HCT116 (cell line): ENCODE measurements around the gene BCO2. TPM values are rescaled to one million over a fixed set of nuclear protein-coding genes. Genes with fewer than 3 reads are reported as not detected.

Experiments used
- ATAC-seq: fragments of 200-7000 bp; cut with Tn5 transposase; 2 replicates; pipeline ENCODE4 v1.9.1; 2020; ENCODE audit warnings: mild to moderate bottlenecking, moderate library complexity
- BruUV-seq: library from RNA; stranded (reverse); fragments of 400-500 nt; replicated peaks from 2 replicates; lab custom pipeline; 2021; lab: Mats Ljungman, UMichigan
- CTCF ChIA-PET: fragments of 300-600 bp; sonication (Branson Sonifier 250); formaldehyde crosslinking; loops from one replicate; lab custom pipeline; 2021; ENCODE audit warnings: antibody characterized with exemption; lab: Charles Lee
- POLR2A ChIA-PET: fragments of 300-600, 350-600 bp; sonication (Branson Sonifier 250); formaldehyde crosslinking; loops from one replicate; lab custom pipeline; 2021; ENCODE audit warnings: antibody characterized with exemption; lab: Charles Lee
- RAD21 ChIA-PET, 2 experiments: fragments of 300-600 bp; sonication (Branson Sonifier 250); formaldehyde crosslinking; loops; one replicate each; lab custom pipeline; 2023; ENCODE audit warnings: low total read pairs in 2 of 2; ENCODE audit not compliant: uncharacterized antibody in 2 of 2, unreplicated experiment in 2 of 2, low non-redundant PET in 1 of 2; lab: Charles Lee
- DNase-seq: peaks from one replicate; pipeline ENCODE4 v3.0.0-alpha.2; 2010; ENCODE audit warnings: low read depth, low spot score
- H2AFZ ChIP-seq: fragments of 200-600 bp; shearing (Covaris generic), sonication (generic); 2 replicates; pipeline ENCODE4 v1.6.1; 2017; ENCODE audit warnings: low read depth, mixed run types, mixed read lengths, antibody characterized with exemption, low read length; ENCODE audit not compliant: poor library complexity, severe bottlenecking
- H3K27ac ChIP-seq: 2 replicates; pipeline ENCODE4 v1.5.1; 2012; ENCODE audit warnings: low read depth, low read length
- H3K27me3 ChIP-seq: fragments of 200-600 bp; sonication (generic); 2 replicates; pipeline ENCODE4 v1.6.1; 2016; ENCODE audit warnings: mixed run types, low read length, mixed read lengths; ENCODE audit not compliant: insufficient read depth
- H3K36me3 ChIP-seq, 2 experiments: fragments of 200-500 bp in 1 of 2; fragments of 200-600 bp in 1 of 2; sonication (Bioruptor generic) in 1 of 2; sonication (generic) in 1 of 2; 2 replicates each; pipeline versions ENCODE4 v1.5.1 to v1.6.1; 2014 to 2016; ENCODE audit warnings: low read length in 2 of 2, inconsistent platforms in 1 of 2, mixed read lengths in 1 of 2, mixed run types in 1 of 2; ENCODE audit not compliant: insufficient read depth in 2 of 2, control insufficient read depth in 1 of 2
- H3K4me1 ChIP-seq, 2 experiments: fragments of 200-600 bp in 1 of 2; sonication (generic) in 1 of 2; 2 replicates each; pipeline versions ENCODE4 v1.5.1 to v1.6.1; 2012 to 2017; ENCODE audit warnings: low read length in 2 of 2, inconsistent platforms in 1 of 2, mild to moderate bottlenecking in 1 of 2, mixed read lengths in 1 of 2, mixed run types in 1 of 2, moderate library complexity in 1 of 2; ENCODE audit not compliant: insufficient read depth in 2 of 2, control insufficient read depth in 1 of 2
- H3K4me2 ChIP-seq: fragments of 200-600 bp; sonication (generic); 2 replicates; pipeline ENCODE4 v1.6.1; 2017; ENCODE audit warnings: mixed run types, low read length, mixed read lengths
- H3K4me3 ChIP-seq, 2 experiments: fragments of 200-600 bp in 1 of 2; sonication (generic) in 1 of 2; replicated peaks in 1 of 2; 2 replicates each; pipeline ENCODE4 v1.5.1; 2011 to 2016; ENCODE audit warnings: low read length in 2 of 2, control low read depth in 1 of 2, low read depth in 1 of 2, mild to moderate bottlenecking in 1 of 2, mixed read lengths in 1 of 2, mixed run types in 1 of 2
- H3K79me2 ChIP-seq: fragments of 200-600 bp; sonication (generic); 2 replicates; pipeline ENCODE4 v1.6.1; 2017; ENCODE audit warnings: mild to moderate bottlenecking, mixed run types, low read length, moderate library complexity, mixed read lengths; ENCODE audit not compliant: insufficient read depth
- H3K9ac ChIP-seq: fragments of 200-600 bp; sonication (generic); 2 replicates; pipeline ENCODE4 v1.6.1; 2016; ENCODE audit warnings: low read length, mixed read lengths
- H3K9me2 ChIP-seq: fragments of 200-600 bp; sonication (generic), shearing (Covaris generic); 2 replicates; pipeline ENCODE4 v1.6.1; 2017; ENCODE audit warnings: mixed run types, mild to moderate bottlenecking, moderate library complexity; ENCODE audit not compliant: insufficient read depth
- H3K9me3 ChIP-seq, 2 experiments: fragments of 200-500 bp in 1 of 2; fragments of 200-600 bp in 1 of 2; sonication (Bioruptor generic) in 1 of 2; sonication (generic) in 1 of 2; 2 replicates each; pipeline ENCODE4 v1.6.1; 2014 to 2017; ENCODE audit warnings: low read length in 2 of 2, mixed read lengths in 2 of 2, inconsistent platforms in 1 of 2, low read depth in 1 of 2, mild to moderate bottlenecking in 1 of 2, mixed run types in 1 of 2, moderate library complexity in 1 of 2; ENCODE audit not compliant: control insufficient read depth in 1 of 2, insufficient read depth in 1 of 2
- H4K20me1 ChIP-seq: fragments of 200-600 bp; sonication (generic), shearing (Covaris generic); 2 replicates; pipeline ENCODE4 v1.6.1; 2017; ENCODE audit warnings: mixed run types, mild to moderate bottlenecking, moderate library complexity; ENCODE audit not compliant: insufficient read depth
- ATF3 ChIP-seq: IDR thresholded peaks from 2 replicates; pipeline ENCODE4 v1.6.1; 2012
- CBX3 ChIP-seq: IDR thresholded peaks from 2 replicates; pipeline ENCODE4 v1.6.1; 2012; ENCODE audit warnings: low read depth
- CTCF ChIP-seq, 3 experiments: fragments of 200-600 bp in 1 of 3; sonication (generic) in 1 of 3; IDR thresholded peaks in 2 of 3; conservative IDR thresholded peaks in 1 of 3; 2 replicates each; pipeline ENCODE4 v1.5.1; 2012 to 2017; ENCODE audit warnings: low read depth in 2 of 3, low read length in 2 of 3, antibody characterized with exemption in 1 of 3, borderline replicate concordance in 1 of 3, control low read depth in 1 of 3, mild to moderate bottlenecking in 1 of 3, mixed read lengths in 1 of 3, mixed run types in 1 of 3, moderate library complexity in 1 of 3; ENCODE audit not compliant: insufficient read depth in 1 of 3
- EZH2 ChIP-seq: fragments of 200-600 bp; sonication (generic); IDR thresholded peaks from 2 replicates; pipeline ENCODE4 v1.6.1; 2017; ENCODE audit warnings: antibody characterized with exemption, mixed run types
- EZH2phosphoT487 ChIP-seq: fragments of 200-600 bp; IDR thresholded peaks from 2 replicates; pipeline ENCODE4 v1.6.1; 2018; ENCODE audit warnings: antibody characterized with exemption, borderline replicate concordance
- FOSL1 ChIP-seq: IDR thresholded peaks from 2 replicates; pipeline ENCODE4 v1.6.1; 2012; ENCODE audit warnings: low read depth
- JUND ChIP-seq: IDR thresholded peaks from 2 replicates; pipeline ENCODE4 v1.6.1; 2012
- MAX ChIP-seq: IDR thresholded peaks from 2 replicates; pipeline ENCODE4 v1.6.1; 2012
- POLR2AphosphoS5 ChIP-seq: IDR thresholded peaks from 2 replicates; pipeline ENCODE4 v1.6.1; 2011; ENCODE audit warnings: mild to moderate bottlenecking, low read depth, low read length, moderate library complexity
- RAD21 ChIP-seq: IDR thresholded peaks from 2 replicates; pipeline ENCODE4 v1.6.1; 2012; ENCODE audit warnings: low read depth, mild to moderate bottlenecking
- REST ChIP-seq: IDR thresholded peaks from 2 replicates; pipeline ENCODE4 v1.6.1; 2012; ENCODE audit warnings: low read depth
- SP1 ChIP-seq: IDR thresholded peaks from 2 replicates; pipeline ENCODE4 v1.6.1; 2012; ENCODE audit warnings: low read depth
- TCF7L2 ChIP-seq: IDR thresholded peaks from 2 replicates; pipeline ENCODE4 v1.7.0; 2011; ENCODE audit warnings: borderline replicate concordance, inconsistent platforms; ENCODE audit not compliant: insufficient read depth, insufficient read length; ENCODE audit errors: extremely low read depth
- YY1 ChIP-seq: IDR thresholded peaks from 2 replicates; pipeline ENCODE4 v1.6.1; 2011; ENCODE audit warnings: low read length, low read depth, moderate library complexity, mild to moderate bottlenecking; ENCODE audit not compliant: insufficient replicate concordance; ENCODE audit errors: extremely low read depth
- ZBTB33 ChIP-seq: IDR thresholded peaks from 2 replicates; pipeline ENCODE4 v1.6.1; 2011; ENCODE audit warnings: mild to moderate bottlenecking, low read length, moderate library complexity; ENCODE audit not compliant: insufficient replicate concordance; ENCODE audit errors: extremely low read depth
- ZFX ChIP-seq: fragments of 450-650 bp; IDR thresholded peaks from 2 replicates; pipeline ENCODE4 v1.6.1; 2017
- ZNF274 ChIP-seq: fragments of 200-500 bp; sonication (Bioruptor generic); IDR thresholded peaks from 2 replicates; pipeline ENCODE4 v1.6.1; 2014; ENCODE audit warnings: mild to moderate bottlenecking, low read depth, low read length, inconsistent platforms
- intact Hi-C: fragments of 100-400 bp; cut with micrococcal nuclease; formaldehyde crosslinking; loops from 2 replicates; pipeline ENCODE4 v1.10.0; 2022
- total RNA-seq: library from RNA; stranded (reverse); gene quantifications from one replicate; pipeline ENCODE4 v1.2.1, GENCODE V29; 2021; ENCODE audit not compliant: unreplicated experiment

The BCO2 gene
- total RNA-seq, 1 experiment from 2014 or later = 4.0 TPM

GRCh38 chr11:112268406-112268805, 93.1 kb downstream of the BCO2 start:
- H3K79me2 ChIP-seq = no peaks in the 10 kb centered on the region
- H3K27me3 ChIP-seq = no peaks in the 10 kb centered on the region
- ATAC-seq (no peak), DNase-seq (no peak)
- H3K9me2 ChIP-seq = no peaks in the 10 kb centered on the region
- ChIA-PET CTCF (no interaction called here), RAD21 (no interaction called here), POLR2A (no interaction called here)
- peaks cover 0 to 11% of the 10 kb centered on the region in 2 experiments; a peak in 2 of 4 replicates for H3K4me1 ChIP-seq
- H3K4me2 ChIP-seq = no peak overlapping the region
- H4K20me1 ChIP-seq = no peaks in the 10 kb centered on the region
- H3K36me3 ChIP-seq = no peaks in the 10 kb centered on the region
- no peak overlapping the region for H3K9ac ChIP-seq
- no peak overlapping the region for H2AFZ ChIP-seq
- intact Hi-C loops = no loop called here
- no peak overlapping the region for H3K27ac ChIP-seq
- BruUV-seq = no TSS peak
- TF ChIP-seq ATF3 = no peak
- TF ChIP-seq ZBTB33 = no peak
- no peak for TF ChIP-seq RAD21
- no peak for TF ChIP-seq CBX3
- no peak for TF ChIP-seq TCF7L2
- no peak for TF ChIP-seq YY1
- no peak for TF ChIP-seq MAX
- no peak for TF ChIP-seq REST
- TF ChIP-seq POLR2AphosphoS5 = no peak
- no peak for TF ChIP-seq EZH2phosphoT487
- no peak for TF ChIP-seq SP1
- TF ChIP-seq CTCF (IDR thresholded peaks at IDR 0.05 in 2 of 3, conservative IDR thresholded peaks at IDR 0.05 in 1 of 3; ENCODE audit: borderline replicate concordance in 1 of 3, insufficient read depth in 1 of 3, low read depth in 2 of 3, low read length in 2 of 3) = no peak
- no peak for TF ChIP-seq FOSL1
- TF ChIP-seq JUND = no peak
- no peak for TF ChIP-seq EZH2
- no peak for TF ChIP-seq ZFX
- no peak for TF ChIP-seq ZNF274
- H3K9me3 ChIP-seq = no peaks in the 10 kb centered on the region
- H3K4me3 ChIP-seq = no peak overlapping the region
